ENCODE results near the gene MAP2K7. TPM values are rescaled to one million over a fixed set of nuclear protein-coding genes. Genes with fewer than 3 reads are reported as not detected.

MAP2K7 gene
- total RNA-seq, 1 experiment from 2014 or later: 37.4 TPM

DNA sequence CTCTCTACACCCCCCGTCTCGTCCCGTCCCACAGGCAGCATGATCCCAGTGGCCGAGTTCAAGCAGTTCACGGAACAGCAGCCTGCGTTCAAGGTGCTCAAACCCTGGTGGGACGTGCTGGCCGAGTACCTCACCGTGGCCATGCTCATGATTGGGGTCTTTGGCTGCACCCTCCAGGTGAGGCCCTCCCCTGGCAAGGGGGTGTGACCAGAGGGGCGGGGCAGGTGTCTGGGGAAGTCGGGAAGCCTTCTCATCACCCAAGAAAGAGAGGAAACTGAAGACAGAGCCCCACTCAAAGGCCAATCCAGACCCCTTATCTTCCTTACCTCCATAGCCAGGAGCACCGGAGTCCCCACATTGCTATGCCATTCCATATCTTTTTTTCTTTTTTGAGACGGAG, 8.1 kb upstream of the MAP2K7 start:
- intact Hi-C loops (cut with micrococcal nuclease; ENCODE audit: unreplicated experiment): no loop called here
- Histone ChIP-seq H3K4me1 (no peaks in the 10 kb centered on the region), H3K9me3 (no peaks in the 10 kb centered on the region), H3K27me3 (replicated peaks; ENCODE audit: control insufficient read depth, insufficient read depth, low read length) (no peaks in the 10 kb centered on the region), H3K36me3 (ENCODE audit: control insufficient read depth, insufficient read depth, low read length) (no peaks in the 10 kb centered on the region), H3K4me3 (ENCODE audit: low read depth, low read length) (no peak overlapping the region)
- TF ChIP-seq, protein P1, sequence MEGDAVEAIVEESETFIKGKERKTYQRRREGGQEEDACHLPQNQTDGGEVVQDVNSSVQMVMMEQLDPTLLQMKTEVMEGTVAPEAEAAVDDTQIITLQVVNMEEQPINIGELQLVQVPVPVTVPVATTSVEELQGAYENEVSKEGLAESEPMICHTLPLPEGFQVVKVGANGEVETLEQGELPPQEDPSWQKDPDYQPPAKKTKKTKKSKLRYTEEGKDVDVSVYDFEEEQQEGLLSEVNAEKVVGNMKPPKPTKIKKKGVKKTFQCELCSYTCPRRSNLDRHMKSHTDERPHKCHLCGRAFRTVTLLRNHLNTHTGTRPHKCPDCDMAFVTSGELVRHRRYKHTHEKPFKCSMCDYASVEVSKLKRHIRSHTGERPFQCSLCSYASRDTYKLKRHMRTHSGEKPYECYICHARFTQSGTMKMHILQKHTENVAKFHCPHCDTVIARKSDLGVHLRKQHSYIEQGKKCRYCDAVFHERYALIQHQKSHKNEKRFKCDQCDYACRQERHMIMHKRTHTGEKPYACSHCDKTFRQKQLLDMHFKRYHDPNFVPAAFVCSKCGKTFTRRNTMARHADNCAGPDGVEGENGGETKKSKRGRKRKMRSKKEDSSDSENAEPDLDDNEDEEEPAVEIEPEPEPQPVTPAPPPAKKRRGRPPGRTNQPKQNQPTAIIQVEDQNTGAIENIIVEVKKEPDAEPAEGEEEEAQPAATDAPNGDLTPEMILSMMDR (IDR thresholded peaks at IDR 0.05; ENCODE audit: insufficient read depth in 1 of 2, low read depth in 1 of 2, low read length in 1 of 2, severe bottlenecking in 1 of 2, unreplicated experiment in 1 of 2): no peak
- no peaks in the 10 kb centered on the region for H3K9me3 Mint-ChIP-seq (ENCODE audit: unreplicated experiment)
- no TSS peak for BruUV-seq (replicated peaks)
- H3K4me3 Mint-ChIP-seq (ENCODE audit: unreplicated experiment): no peak overlapping the region
- peaks cover 11% of the 10 kb centered on the region for H3K36me3 Mint-ChIP-seq (ENCODE audit: insufficient read depth, unreplicated experiment)
- H3K27ac Mint-ChIP-seq (ENCODE audit: unreplicated experiment): no peak overlapping the region
- no peak for DNase-seq
- CTCF ChIA-PET: no interaction called here
- H3K4me1 Mint-ChIP-seq (ENCODE audit: low read depth, unreplicated experiment): no peaks in the 10 kb centered on the region
- H3K27me3 Mint-ChIP-seq (ENCODE audit: insufficient read depth, unreplicated experiment): no peaks in the 10 kb centered on the region
- POLR2A ChIA-PET: no interaction called here

DNA sequence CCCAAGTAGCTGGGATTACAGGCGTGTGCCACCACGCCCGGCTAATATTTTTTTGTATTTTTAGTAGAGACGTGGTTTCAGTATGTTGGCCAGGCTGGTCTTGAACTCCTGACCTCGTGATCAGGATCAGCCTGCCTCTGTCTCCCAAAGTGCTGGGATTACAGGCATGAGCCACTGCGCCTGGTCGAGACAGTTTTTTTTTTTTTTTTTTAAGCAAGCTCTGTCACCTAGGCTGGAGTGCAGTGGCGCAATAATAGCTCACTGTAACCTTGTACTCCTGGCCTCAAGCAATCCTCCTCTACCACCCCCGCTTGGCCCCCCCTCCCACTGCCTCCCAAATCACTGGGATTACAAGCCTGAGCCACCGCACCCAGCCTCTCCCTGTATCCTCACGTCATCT, 6.4 kb upstream of the MAP2K7 start:
- Histone ChIP-seq H3K4me3 (ENCODE audit: low read depth, low read length) (no peak overlapping the region), H3K4me1 (no peaks in the 10 kb centered on the region), H3K36me3 (ENCODE audit: control insufficient read depth, insufficient read depth, low read length) (no peaks in the 10 kb centered on the region), H3K9me3 (no peaks in the 10 kb centered on the region), H3K27me3 (replicated peaks; ENCODE audit: control insufficient read depth, insufficient read depth, low read length) (no peaks in the 10 kb centered on the region)
- no peak for DNase-seq
- ChIA-PET POLR2A (interaction anchor here (0.6 to 0.7 kb wide), 2 partner anchors 223 to 1461 kb away, joined by 3 read pairs; no protein-coding TSS in a partner anchor), CTCF (no interaction called here)
- Mint-ChIP-seq H3K36me3 (ENCODE audit: insufficient read depth, unreplicated experiment) (peaks cover 11% of the 10 kb centered on the region), H3K9me3 (ENCODE audit: unreplicated experiment) (no peaks in the 10 kb centered on the region), H3K27ac (ENCODE audit: unreplicated experiment) (no peak overlapping the region), H3K4me1 (ENCODE audit: low read depth, unreplicated experiment) (no peaks in the 10 kb centered on the region), H3K4me3 (ENCODE audit: unreplicated experiment) (no peak overlapping the region), H3K27me3 (ENCODE audit: insufficient read depth, unreplicated experiment) (no peaks in the 10 kb centered on the region)
- no TSS peak for BruUV-seq (replicated peaks)
- intact Hi-C loops (cut with micrococcal nuclease; ENCODE audit: unreplicated experiment): no loop called here
- TF ChIP-seq, protein P1 (IDR thresholded peaks at IDR 0.05; ENCODE audit: insufficient read depth in 1 of 2, low read depth in 1 of 2, low read length in 1 of 2, severe bottlenecking in 1 of 2, unreplicated experiment in 1 of 2): no peak

DNA sequence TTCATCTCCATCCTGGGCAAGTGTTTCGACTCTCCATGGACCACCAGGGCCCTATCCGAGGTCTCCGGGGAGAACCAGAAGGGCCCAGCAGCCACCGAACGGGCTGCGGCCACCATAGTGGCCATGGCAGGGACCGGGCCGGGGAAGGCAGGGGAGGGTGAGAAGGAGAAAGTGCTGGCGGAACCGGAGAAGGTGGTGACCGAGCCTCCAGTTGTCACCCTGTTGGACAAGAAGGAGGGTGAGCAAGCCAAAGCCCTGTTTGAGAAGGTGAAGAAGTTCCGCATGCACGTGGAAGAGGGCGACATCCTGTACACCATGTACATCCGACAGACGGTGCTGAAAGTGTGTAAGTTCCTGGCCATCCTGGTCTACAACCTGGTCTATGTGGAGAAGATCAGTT, 4.7 kb upstream of the MAP2K7 start:
- TF ChIP-seq, protein P1 (IDR thresholded peaks at IDR 0.05; ENCODE audit: insufficient read depth in 1 of 2, low read depth in 1 of 2, low read length in 1 of 2, severe bottlenecking in 1 of 2, unreplicated experiment in 1 of 2): no peak
- Mint-ChIP-seq H3K9me3 (ENCODE audit: unreplicated experiment) (no peaks in the 10 kb centered on the region), H3K36me3 (ENCODE audit: insufficient read depth, unreplicated experiment) (peaks cover 22% of the 10 kb centered on the region), H3K27me3 (ENCODE audit: insufficient read depth, unreplicated experiment) (no peaks in the 10 kb centered on the region), H3K4me1 (ENCODE audit: low read depth, unreplicated experiment) (no peaks in the 10 kb centered on the region), H3K4me3 (ENCODE audit: unreplicated experiment) (no peak overlapping the region), H3K27ac (ENCODE audit: unreplicated experiment) (no peak overlapping the region)
- POLR2A ChIA-PET: no interaction called here
- Histone ChIP-seq H3K36me3 (ENCODE audit: control insufficient read depth, insufficient read depth, low read length) (no peaks in the 10 kb centered on the region), H3K9me3 (no peaks in the 10 kb centered on the region), H3K4me1 (0 out of 2 replicates have a peak, but pooled peaks cover 4% of the 10 kb centered on the region), H3K4me3 (ENCODE audit: low read depth, low read length) (no peak overlapping the region), H3K27me3 (replicated peaks; ENCODE audit: control insufficient read depth, insufficient read depth, low read length) (no peaks in the 10 kb centered on the region)
- no peak for DNase-seq
- CTCF ChIA-PET: interaction anchor here (0.7 kb wide), 1 partner anchor 30 kb away, joined by 3 read pairs; no protein-coding TSS in a partner anchor
- intact Hi-C loops (cut with micrococcal nuclease; ENCODE audit: unreplicated experiment): no loop called here
- no TSS peak for BruUV-seq (replicated peaks)
